ENCODE data around the gene LCE3B.

The LCE3B gene

DNA sequence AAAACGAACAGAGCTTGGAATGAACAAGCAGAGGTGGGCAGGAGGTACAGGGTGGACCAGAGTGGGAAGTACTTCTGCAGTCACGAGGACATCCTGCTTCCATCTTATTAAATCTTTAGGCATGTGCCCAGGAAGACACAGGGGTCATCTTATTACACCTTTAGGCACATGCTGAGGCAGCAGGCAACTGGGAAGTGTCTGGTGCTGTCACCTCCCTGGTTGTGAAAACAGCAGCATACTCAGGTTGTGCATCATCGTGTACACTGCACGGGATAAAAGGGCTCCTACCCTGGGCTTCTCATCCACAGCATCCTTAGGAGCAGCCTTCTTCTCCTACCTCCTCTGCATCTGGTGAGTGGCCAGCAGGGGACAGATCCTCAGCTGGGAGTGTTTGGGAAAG, 13.7 kb upstream of the LCE3B start, which contains the start of gene LCE3C:
Gene LCE3C (plus strand): TSS at position 301 of the 400 bp plus-strand sequence. CDS start 498 bp downstream, outside the sequence.
- Histone ChIP-seq H3K27ac (ENCODE audit: insufficient read depth, low read length, poor library complexity, severe bottlenecking) (no peak within 1 kb of the TSS), H3K27me3 (replicated peaks; ENCODE audit: control insufficient read depth, insufficient read depth, low read length, poor library complexity, severe bottlenecking) (no peaks in the 10 kb centered on the region), H3K4me3 (ENCODE audit: insufficient read depth, low read depth, low read length, poor library complexity, severe bottlenecking) (no peak within 1 kb of the TSS), H3K9me3 (ENCODE audit: control insufficient read depth, low read length) (no peaks in the 10 kb centered on the region), H3K36me3 (ENCODE audit: control insufficient read depth, insufficient read depth, low read length) (no peaks in the 10 kb centered on the region), H3K4me1 (ENCODE audit: control insufficient read depth, insufficient read depth, low read length, poor library complexity, severe bottlenecking) (no peaks in the 10 kb centered on the region)
- DNase-seq, result no peak

DNA sequence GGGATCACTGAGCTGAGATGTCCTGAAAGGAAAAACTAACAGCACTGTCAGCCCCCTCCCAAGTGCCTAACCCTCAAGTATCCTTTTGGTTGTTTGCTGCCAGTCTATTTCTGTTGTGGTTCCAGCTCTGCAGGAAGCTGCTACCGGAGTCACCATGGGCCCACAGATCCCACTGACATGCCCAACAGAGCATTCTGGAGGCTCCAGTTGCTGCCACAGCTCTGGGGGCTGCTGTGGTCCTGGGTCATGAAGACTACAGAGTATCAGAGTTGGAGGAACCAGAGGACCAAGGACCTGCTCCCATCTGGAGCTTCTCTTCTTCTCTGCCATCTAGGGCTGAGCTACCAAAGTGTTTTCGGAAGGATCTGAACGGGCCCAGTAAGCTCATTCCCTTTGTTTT, 8.4 kb downstream of the LCE3B start:
- no peak for DNase-seq
- Histone ChIP-seq H3K36me3 (ENCODE audit: control insufficient read depth, insufficient read depth, low read length) (no peaks in the 10 kb centered on the region), H3K4me3 (ENCODE audit: insufficient read depth, low read depth, low read length, poor library complexity, severe bottlenecking) (no peak overlapping the region), H3K27ac (ENCODE audit: insufficient read depth, low read length, poor library complexity, severe bottlenecking) (no peak overlapping the region), H3K4me1 (ENCODE audit: control insufficient read depth, insufficient read depth, low read length, poor library complexity, severe bottlenecking) (no peaks in the 10 kb centered on the region), H3K9me3 (ENCODE audit: control insufficient read depth, low read length) (no peaks in the 10 kb centered on the region), H3K27me3 (replicated peaks; ENCODE audit: control insufficient read depth, insufficient read depth, low read length, poor library complexity, severe bottlenecking) (no peaks in the 10 kb centered on the region)

DNA sequence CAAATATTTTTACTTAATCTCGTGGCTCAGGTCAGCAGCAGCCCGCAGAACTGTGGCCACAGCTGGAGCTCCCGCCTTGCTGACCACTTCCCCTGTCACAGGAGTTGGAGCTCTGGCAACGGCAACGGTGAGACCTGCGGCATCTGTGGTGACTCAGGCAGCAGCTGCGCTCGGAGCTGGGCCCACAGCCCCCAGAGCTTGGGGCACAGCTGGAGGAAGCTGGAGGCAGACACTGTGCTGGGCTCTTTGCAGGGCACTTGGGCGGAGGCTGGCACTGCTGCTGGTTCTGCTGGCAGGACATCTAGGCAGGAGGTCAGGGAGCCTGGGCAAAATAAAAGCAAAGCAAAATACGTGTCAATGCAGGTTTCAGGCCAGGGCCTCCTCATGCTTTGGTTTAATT, 9.2 kb downstream of the LCE3B start, which contains the start of gene LCE3A:
Gene LCE3A (minus strand): TSS at position 301 of the 400 bp plus-strand sequence. CDS start 0 bp downstream, at position 301.
- Histone ChIP-seq H3K36me3 (ENCODE audit: control insufficient read depth, insufficient read depth, low read length) (no peaks in the 10 kb centered on the region), H3K9me3 (ENCODE audit: control insufficient read depth, low read length) (no peaks in the 10 kb centered on the region), H3K27ac (ENCODE audit: insufficient read depth, low read length, poor library complexity, severe bottlenecking) (no peak within 1 kb of the TSS), H3K4me3 (ENCODE audit: insufficient read depth, low read depth, low read length, poor library complexity, severe bottlenecking) (no peak within 1 kb of the TSS), H3K27me3 (replicated peaks; ENCODE audit: control insufficient read depth, insufficient read depth, low read length, poor library complexity, severe bottlenecking) (no peaks in the 10 kb centered on the region), H3K4me1 (ENCODE audit: control insufficient read depth, insufficient read depth, low read length, poor library complexity, severe bottlenecking) (no peaks in the 10 kb centered on the region)
- no peak for DNase-seq

DNA sequence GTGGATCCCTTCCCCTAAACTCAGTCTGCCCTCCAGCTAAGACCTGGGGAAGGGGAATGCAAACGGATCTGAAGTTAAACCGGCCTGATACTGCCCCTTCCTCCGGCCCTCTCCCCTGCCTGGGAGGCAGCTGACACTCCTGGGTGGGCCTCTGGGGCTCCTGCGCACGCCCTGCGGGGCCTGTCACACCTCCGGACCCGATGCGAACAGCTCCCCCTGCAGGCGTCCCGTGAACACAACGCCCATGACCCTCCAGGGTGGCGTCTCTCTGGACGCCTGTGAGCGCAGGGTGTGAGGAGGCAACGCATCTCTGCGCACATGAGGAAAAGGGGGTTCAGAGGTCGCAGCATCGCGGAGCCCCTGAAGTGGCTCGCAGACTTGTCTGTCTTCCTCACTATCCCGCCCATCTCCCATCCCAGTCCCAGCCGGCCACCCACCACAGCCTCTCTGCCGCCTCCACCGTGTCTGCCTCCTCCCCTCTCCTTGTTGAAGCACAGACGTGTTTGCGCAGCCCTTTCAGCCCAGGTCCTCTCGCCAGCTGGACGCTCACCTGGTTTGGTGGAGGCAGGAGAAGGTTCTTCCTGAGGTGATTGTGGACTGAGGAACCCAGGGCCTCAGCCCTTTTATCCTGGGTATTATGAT, 9.7 kb downstream of the LCE3B start:
- H3K4me1 ChIP-seq (ENCODE audit: control insufficient read depth, insufficient read depth, low read length, poor library complexity, severe bottlenecking), result no peaks in the 10 kb centered on the region
- peaks cover 3% of the 10 kb centered on the region for H3K27me3 ChIP-seq (replicated peaks; ENCODE audit: control insufficient read depth, insufficient read depth, low read length, poor library complexity, severe bottlenecking)
- H3K36me3 ChIP-seq (ENCODE audit: control insufficient read depth, insufficient read depth, low read length), result no peaks in the 10 kb centered on the region
- no peak overlapping the region for H3K4me3 ChIP-seq (ENCODE audit: insufficient read depth, low read depth, low read length, poor library complexity, severe bottlenecking)
- no peak for DNase-seq
- no peak overlapping the region for H3K27ac ChIP-seq (ENCODE audit: insufficient read depth, low read length, poor library complexity, severe bottlenecking)
- H3K9me3 ChIP-seq (ENCODE audit: control insufficient read depth, low read length), result no peaks in the 10 kb centered on the region

DNA sequence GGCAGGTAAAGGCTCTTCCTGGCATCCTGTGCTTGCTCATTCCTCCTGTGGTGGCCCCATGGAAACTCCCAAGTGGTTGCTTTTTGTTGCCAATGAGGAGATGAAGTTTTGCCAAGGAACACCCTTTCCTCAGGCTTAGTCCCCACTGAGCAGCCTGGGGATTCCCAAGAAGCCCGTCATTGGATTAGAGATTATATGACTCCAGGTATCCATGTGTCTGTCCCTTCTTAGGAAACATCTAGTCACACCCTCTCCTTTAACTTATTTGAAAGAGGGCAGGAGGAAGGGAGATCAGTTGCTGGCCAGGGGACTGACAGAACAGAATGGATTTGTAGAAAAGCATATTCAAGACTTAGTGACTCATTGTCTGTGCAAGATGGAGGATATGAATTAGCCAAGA, 13.1 kb downstream of the LCE3B start:
- H3K36me3 ChIP-seq (ENCODE audit: control insufficient read depth, insufficient read depth, low read length), result no peaks in the 10 kb centered on the region
- H3K27me3 ChIP-seq (replicated peaks; ENCODE audit: control insufficient read depth, insufficient read depth, low read length, poor library complexity, severe bottlenecking), result peaks cover 5% of the 10 kb centered on the region
- no peaks in the 10 kb centered on the region for H3K9me3 ChIP-seq (ENCODE audit: control insufficient read depth, low read length)

DNA sequence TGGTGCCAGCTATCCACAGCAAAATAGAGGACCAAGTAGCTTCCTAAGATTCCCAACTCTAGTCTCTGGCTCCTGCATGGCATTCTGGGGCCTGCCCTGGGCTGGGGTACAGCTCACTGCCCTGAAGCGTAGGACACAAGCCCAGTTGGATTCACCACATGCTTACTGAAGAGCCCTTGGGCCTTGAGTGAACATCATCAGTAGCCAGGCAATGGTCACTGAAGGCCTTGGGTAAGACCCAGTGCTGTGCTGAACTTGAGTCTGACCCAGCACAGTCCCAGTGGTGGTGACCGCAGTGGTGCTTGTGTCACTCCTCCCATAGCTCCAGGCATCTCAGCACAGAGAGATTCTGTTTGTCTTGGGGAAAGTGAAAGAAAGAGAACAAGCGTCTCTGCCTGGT, 17.0 kb downstream of the LCE3B start:
- Histone ChIP-seq H3K4me3 (ENCODE audit: insufficient read depth, low read depth, low read length, poor library complexity, severe bottlenecking) (no peak overlapping the region), H3K4me1 (ENCODE audit: control insufficient read depth, insufficient read depth, low read length, poor library complexity, severe bottlenecking) (no peaks in the 10 kb centered on the region), H3K36me3 (ENCODE audit: control insufficient read depth, insufficient read depth, low read length) (no peaks in the 10 kb centered on the region), H3K9me3 (ENCODE audit: control insufficient read depth, low read length) (no peaks in the 10 kb centered on the region), H3K27ac (ENCODE audit: insufficient read depth, low read length, poor library complexity, severe bottlenecking) (no peak overlapping the region), H3K27me3 (replicated peaks; ENCODE audit: control insufficient read depth, insufficient read depth, low read length, poor library complexity, severe bottlenecking) (peaks cover 5% of the 10 kb centered on the region)
- no peak for DNase-seq

More for the DNA sequence above, 13.1 kb downstream of the LCE3B start:
- Histone ChIP-seq H3K4me3 (ENCODE audit: insufficient read depth, low read depth, low read length, poor library complexity, severe bottlenecking) (no peak overlapping the region), H3K4me1 (ENCODE audit: control insufficient read depth, insufficient read depth, low read length, poor library complexity, severe bottlenecking) (no peaks in the 10 kb centered on the region), H3K27ac (ENCODE audit: insufficient read depth, low read length, poor library complexity, severe bottlenecking) (no peak overlapping the region)
- DNase-seq, result no peak

DNA sequence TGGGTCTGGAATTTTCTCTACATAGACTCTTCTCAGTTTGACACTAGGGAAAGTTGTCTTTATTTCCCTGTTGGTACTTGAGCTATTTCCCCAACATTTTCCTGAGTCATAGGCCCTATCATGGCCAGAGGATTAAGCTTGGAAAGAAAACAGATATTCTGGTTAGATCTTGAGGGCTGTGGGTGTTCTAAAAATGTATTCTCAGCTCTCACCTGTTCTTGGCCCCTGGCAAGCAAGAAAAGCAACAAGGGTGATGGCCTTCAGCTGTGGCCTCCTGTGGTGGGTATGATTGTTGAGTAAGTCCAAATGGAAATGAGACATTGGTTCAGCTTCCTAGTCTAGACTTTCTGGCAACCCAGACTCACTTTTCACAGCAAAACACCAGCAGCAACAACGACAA, 26.7 kb downstream of the LCE3B start:
- H3K27ac ChIP-seq (ENCODE audit: insufficient read depth, low read length, poor library complexity, severe bottlenecking), result no peak overlapping the region
- no peaks in the 10 kb centered on the region for H3K4me1 ChIP-seq (ENCODE audit: control insufficient read depth, insufficient read depth, low read length, poor library complexity, severe bottlenecking)
- no peak overlapping the region for H3K4me3 ChIP-seq (ENCODE audit: insufficient read depth, low read depth, low read length, poor library complexity, severe bottlenecking)
- no peak for DNase-seq
- no peaks in the 10 kb centered on the region for H3K36me3 ChIP-seq (ENCODE audit: control insufficient read depth, insufficient read depth, low read length)
- no peaks in the 10 kb centered on the region for H3K9me3 ChIP-seq (ENCODE audit: control insufficient read depth, low read length)
- H3K27me3 ChIP-seq (replicated peaks; ENCODE audit: control insufficient read depth, insufficient read depth, low read length, poor library complexity, severe bottlenecking), result peaks cover 4% of the 10 kb centered on the region

DNA sequence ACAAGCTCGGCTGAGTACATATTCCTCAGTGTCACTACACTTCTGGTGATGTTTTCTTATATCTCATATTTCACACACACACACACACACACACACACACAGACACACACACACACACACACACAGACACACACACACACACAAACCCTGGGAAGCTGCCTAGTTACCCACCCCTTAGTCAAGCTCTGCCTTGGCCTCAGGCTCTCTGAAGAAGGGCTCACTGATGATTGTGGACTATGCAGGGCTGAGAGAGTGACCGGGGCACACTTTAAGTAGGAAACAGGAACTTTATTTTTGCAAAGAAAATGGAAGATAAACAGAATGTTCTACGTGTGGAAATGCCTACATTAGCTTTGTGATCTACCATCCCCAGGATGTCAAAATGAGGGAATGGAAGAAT, 30.3 kb downstream of the LCE3B start:
- DNase-seq, result no peak
- no peaks in the 10 kb centered on the region for H3K9me3 ChIP-seq (ENCODE audit: control insufficient read depth, low read length)
- no peak overlapping the region for H3K4me3 ChIP-seq (ENCODE audit: insufficient read depth, low read depth, low read length, poor library complexity, severe bottlenecking)
- H3K27ac ChIP-seq (ENCODE audit: insufficient read depth, low read length, poor library complexity, severe bottlenecking), result no peak overlapping the region
- H3K27me3 ChIP-seq (replicated peaks; ENCODE audit: control insufficient read depth, insufficient read depth, low read length, poor library complexity, severe bottlenecking), result peaks cover 4% of the 10 kb centered on the region
- H3K36me3 ChIP-seq (ENCODE audit: control insufficient read depth, insufficient read depth, low read length), result no peaks in the 10 kb centered on the region
- H3K4me1 ChIP-seq (ENCODE audit: control insufficient read depth, insufficient read depth, low read length, poor library complexity, severe bottlenecking), result no peaks in the 10 kb centered on the region

DNA sequence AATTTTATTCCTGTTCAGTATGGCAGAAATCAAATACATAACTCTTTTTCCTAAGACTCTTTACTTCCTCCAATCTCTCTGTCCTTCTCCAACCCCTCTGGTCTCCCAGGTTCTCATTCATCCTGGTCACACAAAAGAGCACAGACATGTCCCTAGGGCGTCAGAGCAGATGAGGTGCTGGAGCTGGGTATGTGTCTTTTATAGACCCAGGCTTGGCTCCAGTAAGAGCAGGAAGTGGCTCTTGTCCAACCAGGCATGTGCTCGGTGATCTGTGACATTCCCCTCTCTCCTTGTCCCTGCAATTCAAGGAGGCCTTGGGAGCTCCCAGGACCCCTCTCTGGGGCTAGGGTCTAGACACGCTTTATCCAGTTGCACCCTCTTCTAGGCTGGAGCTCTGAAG, 31.5 kb downstream of the LCE3B start:
- DNase-seq, result no peak
- no peak overlapping the region for H3K27ac ChIP-seq (ENCODE audit: insufficient read depth, low read length, poor library complexity, severe bottlenecking)
- H3K36me3 ChIP-seq (ENCODE audit: control insufficient read depth, insufficient read depth, low read length), result no peaks in the 10 kb centered on the region
- H3K27me3 ChIP-seq (replicated peaks; ENCODE audit: control insufficient read depth, insufficient read depth, low read length, poor library complexity, severe bottlenecking), result no peaks in the 10 kb centered on the region
- H3K4me3 ChIP-seq (ENCODE audit: insufficient read depth, low read depth, low read length, poor library complexity, severe bottlenecking), result no peak overlapping the region
- no peaks in the 10 kb centered on the region for H3K4me1 ChIP-seq (ENCODE audit: control insufficient read depth, insufficient read depth, low read length, poor library complexity, severe bottlenecking)
- H3K9me3 ChIP-seq (ENCODE audit: control insufficient read depth, low read length), result no peaks in the 10 kb centered on the region

DNA sequence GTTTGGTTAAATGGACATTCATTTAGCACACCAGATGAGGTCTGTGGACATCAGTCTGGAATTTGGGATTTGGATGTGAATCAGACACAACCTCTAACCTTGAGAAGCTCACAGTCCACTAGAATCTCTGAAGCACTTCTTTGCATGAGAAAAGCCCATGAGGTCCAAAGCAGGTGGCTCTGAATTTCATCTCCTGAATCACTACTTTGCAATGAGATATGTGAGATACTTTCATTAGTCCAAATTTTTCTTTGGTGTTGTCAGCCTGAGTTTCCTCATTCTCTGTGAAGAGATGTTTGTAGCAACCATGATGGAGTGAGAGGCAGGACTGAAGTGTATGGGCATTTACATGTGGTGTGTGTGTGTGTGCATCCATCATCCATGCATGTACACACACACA, 33.0 kb downstream of the LCE3B start:
- DNase-seq, result no peak
- Histone ChIP-seq H3K36me3 (ENCODE audit: control insufficient read depth, insufficient read depth, low read length) (no peaks in the 10 kb centered on the region), H3K27me3 (replicated peaks; ENCODE audit: control insufficient read depth, insufficient read depth, low read length, poor library complexity, severe bottlenecking) (no peaks in the 10 kb centered on the region), H3K27ac (ENCODE audit: insufficient read depth, low read length, poor library complexity, severe bottlenecking) (no peak overlapping the region), H3K9me3 (ENCODE audit: control insufficient read depth, low read length) (no peaks in the 10 kb centered on the region), H3K4me1 (ENCODE audit: control insufficient read depth, insufficient read depth, low read length, poor library complexity, severe bottlenecking) (no peaks in the 10 kb centered on the region), H3K4me3 (ENCODE audit: insufficient read depth, low read depth, low read length, poor library complexity, severe bottlenecking) (no peak overlapping the region)

Data from effector memory CD4-positive, alpha-beta T cell (primary cell).